Loucy (cell line): ENCODE measurements around the gene SSBP4.

Source experiments
- EZH2phosphoT487 ChIP-seq: fragments of 200-600 bp; IDR thresholded peaks from 2 replicates; pipeline ENCODE4 v1.6.1; 2018; ENCODE audit warnings: antibody characterized with exemption, mild to moderate bottlenecking, moderate library complexity, borderline replicate concordance
- TF ChIP-seq, protein P1 (sequence below): fragments of 200-600 bp; sonication (generic); conservative IDR thresholded peaks from 2 replicates; pipeline ENCODE4 v1.5.1; 2014; ENCODE audit warnings: mild to moderate bottlenecking, antibody characterized with exemption, low read length

DNA sequence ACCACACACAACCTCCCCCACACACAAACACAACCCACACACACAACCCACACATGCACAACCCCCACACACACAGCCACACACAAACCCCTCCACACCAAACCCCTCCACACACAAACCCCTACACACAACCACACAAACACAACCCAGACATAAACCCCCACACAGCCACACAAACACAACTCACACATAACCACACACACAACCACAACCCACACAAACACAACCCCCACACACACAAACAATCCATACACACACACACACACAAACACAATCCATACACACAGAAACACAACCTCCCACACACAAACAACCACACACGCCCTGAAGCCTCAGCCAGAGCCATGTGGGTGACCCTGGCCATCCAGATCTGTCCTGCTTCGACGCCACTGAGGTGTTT lies 48.8 kb downstream of the SSBP4 start:
- TF ChIP-seq, protein P1, sequence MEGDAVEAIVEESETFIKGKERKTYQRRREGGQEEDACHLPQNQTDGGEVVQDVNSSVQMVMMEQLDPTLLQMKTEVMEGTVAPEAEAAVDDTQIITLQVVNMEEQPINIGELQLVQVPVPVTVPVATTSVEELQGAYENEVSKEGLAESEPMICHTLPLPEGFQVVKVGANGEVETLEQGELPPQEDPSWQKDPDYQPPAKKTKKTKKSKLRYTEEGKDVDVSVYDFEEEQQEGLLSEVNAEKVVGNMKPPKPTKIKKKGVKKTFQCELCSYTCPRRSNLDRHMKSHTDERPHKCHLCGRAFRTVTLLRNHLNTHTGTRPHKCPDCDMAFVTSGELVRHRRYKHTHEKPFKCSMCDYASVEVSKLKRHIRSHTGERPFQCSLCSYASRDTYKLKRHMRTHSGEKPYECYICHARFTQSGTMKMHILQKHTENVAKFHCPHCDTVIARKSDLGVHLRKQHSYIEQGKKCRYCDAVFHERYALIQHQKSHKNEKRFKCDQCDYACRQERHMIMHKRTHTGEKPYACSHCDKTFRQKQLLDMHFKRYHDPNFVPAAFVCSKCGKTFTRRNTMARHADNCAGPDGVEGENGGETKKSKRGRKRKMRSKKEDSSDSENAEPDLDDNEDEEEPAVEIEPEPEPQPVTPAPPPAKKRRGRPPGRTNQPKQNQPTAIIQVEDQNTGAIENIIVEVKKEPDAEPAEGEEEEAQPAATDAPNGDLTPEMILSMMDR = no peak
- TF ChIP-seq EZH2phosphoT487 = no peak
